Muscle layer of duodenum (tissue), 2 donors: Measurements from ENCODE around the gene CD8B.
"Not testable (repeated sequence)": the region's sequence is repeated elsewhere in the genome, so short reads cannot be mapped to it uniquely, and the experiment has no call there.

ENCODE experiments used
- H3K27ac ChIP-seq: one replicate; pipeline ENCODE4 v1.7.0; 2013; ENCODE audit warnings: mild to moderate bottlenecking, low read length
- H3K27me3 ChIP-seq: one replicate; pipeline ENCODE4 v1.7.0; 2013; ENCODE audit warnings: low read depth, mild to moderate bottlenecking, control low read depth, low read length
- H3K36me3 ChIP-seq, 2 donors: one replicate each; pipeline ENCODE4 v1.7.0; 2013; ENCODE audit warnings: low read length in 2 of 2, control low read depth in 1 of 2, mild to moderate bottlenecking in 1 of 2; ENCODE audit not compliant: insufficient read depth in 2 of 2, control insufficient read depth in 1 of 2
- H3K4me1 ChIP-seq, 2 donors: one replicate each; pipeline ENCODE4 v1.7.0; 2013; ENCODE audit warnings: low read length in 2 of 2, mild to moderate bottlenecking in 2 of 2, control low read depth in 1 of 2, moderate library complexity in 1 of 2; ENCODE audit not compliant: insufficient read depth in 2 of 2, control insufficient read depth in 1 of 2
- H3K4me3 ChIP-seq, 2 donors: one replicate each; pipeline ENCODE4 v1.7.0; 2013; ENCODE audit warnings: low read length in 2 of 2, low read depth in 1 of 2, mild to moderate bottlenecking in 1 of 2
- H3K9me3 ChIP-seq, 2 donors: one replicate each; pipeline ENCODE4 v1.7.0; 2013; ENCODE audit warnings: low read length in 2 of 2, control low read depth in 1 of 2, mild to moderate bottlenecking in 1 of 2; ENCODE audit not compliant: control insufficient read depth in 1 of 2
- donor health status: healthy.

CD8B gene

DNA sequence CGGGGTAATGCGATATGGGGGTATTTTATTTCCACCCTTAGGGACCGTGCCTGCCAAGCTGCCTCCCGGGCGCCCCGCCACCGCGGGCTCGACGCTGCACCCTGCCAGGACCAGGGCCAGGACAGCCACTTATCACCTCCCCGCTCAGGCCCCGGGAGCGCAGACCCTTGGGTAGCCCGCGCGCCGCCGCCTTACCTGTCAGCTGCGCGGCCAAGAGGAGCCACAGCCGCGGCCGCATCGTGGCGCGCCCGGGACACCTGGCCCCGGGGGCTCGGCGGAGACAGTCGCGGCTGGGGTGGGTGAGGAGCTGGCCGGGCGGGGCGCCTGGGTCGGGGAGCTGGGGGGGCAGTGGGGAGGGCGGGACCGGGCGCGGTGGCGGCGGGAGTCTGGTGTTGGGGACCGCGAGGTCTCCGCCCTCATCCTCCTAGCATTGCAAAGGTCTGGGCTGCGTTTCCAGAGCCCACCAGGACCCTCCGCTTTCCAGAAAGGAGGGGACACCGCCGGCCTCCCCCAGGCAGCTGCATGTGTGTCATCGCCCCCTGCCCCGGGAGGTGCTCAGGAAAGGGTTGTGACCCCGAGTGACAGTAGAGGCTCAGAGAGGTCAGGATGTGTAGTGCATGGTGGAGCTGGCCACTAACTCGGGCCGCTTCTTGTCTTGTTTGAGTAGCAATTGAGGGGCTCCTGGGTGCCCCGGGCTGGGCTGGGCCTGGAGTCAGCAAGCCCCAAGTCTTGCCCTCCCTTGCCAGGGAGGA is at the start of gene CD8B:
Gene CD8B, minus strand, starts transcription at position 259 of the 752 bp plus-strand sequence. Its CDS starts 21 bp downstream, at position 238.
- H3K4me3 ChIP-seq, H3K9me3 ChIP-seq, H3K4me1 ChIP-seq, H3K27me3 ChIP-seq, H3K36me3 ChIP-seq, H3K27ac ChIP-seq: not testable (repeated sequence)

- not testable (repeated sequence) for H3K9me3 ChIP-seq, H3K36me3 ChIP-seq, H3K27me3 ChIP-seq, H3K4me3 ChIP-seq, H3K4me1 ChIP-seq, H3K27ac ChIP-seq
These were observed 44.2 kb upstream of the CD8B start for GRCh38 chr2:86905868-86906267.

DNA sequence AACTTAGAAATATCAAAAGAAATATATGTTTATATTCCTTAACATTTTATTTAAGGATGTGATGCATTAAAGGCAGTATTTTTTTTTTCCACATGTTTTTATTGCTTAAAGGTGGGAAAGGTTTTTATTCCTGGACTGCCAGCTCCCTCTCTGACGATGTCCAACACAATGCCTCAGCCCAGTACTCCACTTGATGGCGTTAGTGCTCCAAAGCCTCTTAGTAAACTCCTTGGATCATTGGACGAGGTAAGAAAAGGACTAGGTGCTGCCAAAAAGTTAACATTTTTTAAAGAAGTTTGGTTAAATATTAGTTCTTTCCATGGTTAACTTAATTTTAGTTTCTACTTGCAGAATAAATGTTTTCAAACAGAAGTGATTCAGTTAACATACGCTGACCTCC is 39.0 kb upstream of the CD8B start:
- H3K9me3 ChIP-seq: not testable (repeated sequence)

DNA sequence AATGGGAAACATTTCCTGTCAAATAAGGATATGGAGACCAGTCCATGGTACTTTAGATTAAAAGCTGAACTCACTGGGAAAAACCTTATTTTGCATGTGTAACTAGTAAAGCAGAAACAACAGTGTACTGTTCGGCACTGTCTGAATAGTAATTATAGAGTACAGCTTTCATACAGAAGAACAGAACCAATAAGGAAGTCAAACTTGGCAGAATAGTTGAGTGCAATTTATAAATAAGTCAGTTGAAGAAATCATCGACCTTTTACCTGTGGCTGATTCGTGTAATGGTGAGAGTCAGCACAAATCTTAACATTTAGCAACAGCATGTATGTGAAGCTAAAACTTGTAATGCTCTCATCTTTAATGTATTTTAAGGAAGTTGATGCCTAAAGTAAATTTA is 24.3 kb upstream of the CD8B start:
- H3K4me1 ChIP-seq, H3K27me3 ChIP-seq, H3K4me3 ChIP-seq, H3K9me3 ChIP-seq, H3K36me3 ChIP-seq, H3K27ac ChIP-seq: not testable (repeated sequence)

More for the DNA sequence above, 39.0 kb upstream of the CD8B start:
- not testable (repeated sequence) for H3K27me3 ChIP-seq, H3K4me3 ChIP-seq, H3K27ac ChIP-seq, H3K36me3 ChIP-seq, H3K4me1 ChIP-seq

- H3K36me3 ChIP-seq, H3K4me1 ChIP-seq, H3K4me3 ChIP-seq, H3K27me3 ChIP-seq, H3K9me3 ChIP-seq, H3K27ac ChIP-seq: not testable (repeated sequence)
These were observed 21.2 kb upstream of the CD8B start for GRCh38 chr2:86882865-86883264.

GRCh38 chr2:86882118-86882665 is 20.5 kb upstream of the CD8B start:
- not testable (repeated sequence) for H3K4me3 ChIP-seq, H3K36me3 ChIP-seq, H3K9me3 ChIP-seq, H3K27me3 ChIP-seq, H3K4me1 ChIP-seq, H3K27ac ChIP-seq

- H3K9me3 ChIP-seq, H3K4me1 ChIP-seq, H3K36me3 ChIP-seq, H3K27me3 ChIP-seq, H3K27ac ChIP-seq, H3K4me3 ChIP-seq: not testable (repeated sequence)
These were observed 17.3 kb upstream of the CD8B start for GRCh38 chr2:86878986-86879385.

GRCh38 chr2:86870941-86871340 is 9.3 kb upstream of the CD8B start:
- not testable (repeated sequence) for H3K9me3 ChIP-seq, H3K27me3 ChIP-seq, H3K4me3 ChIP-seq, H3K36me3 ChIP-seq, H3K27ac ChIP-seq, H3K4me1 ChIP-seq

DNA sequence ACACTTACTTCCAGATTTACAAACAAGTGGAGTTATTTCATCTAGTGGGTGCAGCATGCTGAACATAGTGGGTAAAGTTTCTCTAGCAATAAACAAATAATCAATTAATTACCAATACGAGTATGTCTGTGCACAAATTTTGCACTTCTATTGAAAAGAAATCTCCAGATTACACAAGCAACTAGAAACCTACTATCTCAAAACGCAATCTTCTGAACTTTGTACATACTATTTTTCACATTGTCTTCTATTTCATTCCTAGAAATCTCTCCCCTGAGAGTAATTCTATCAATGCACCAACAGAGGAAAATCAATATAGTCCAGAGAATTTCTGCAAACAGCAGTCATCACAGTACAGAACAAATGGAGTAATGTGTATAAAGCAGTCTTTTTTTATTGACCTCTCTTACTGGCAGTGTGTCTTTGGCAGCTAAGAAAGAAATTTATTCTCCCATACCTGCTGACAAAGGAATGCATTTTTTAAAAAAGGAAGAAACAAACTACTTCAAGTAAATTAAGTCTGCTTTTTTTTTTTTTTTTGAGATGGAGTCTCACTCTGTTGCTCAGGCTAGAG is 7.3 kb upstream of the CD8B start:
- not testable (repeated sequence) for H3K4me1 ChIP-seq, H3K4me3 ChIP-seq, H3K36me3 ChIP-seq, H3K27me3 ChIP-seq, H3K27ac ChIP-seq, H3K9me3 ChIP-seq

DNA sequence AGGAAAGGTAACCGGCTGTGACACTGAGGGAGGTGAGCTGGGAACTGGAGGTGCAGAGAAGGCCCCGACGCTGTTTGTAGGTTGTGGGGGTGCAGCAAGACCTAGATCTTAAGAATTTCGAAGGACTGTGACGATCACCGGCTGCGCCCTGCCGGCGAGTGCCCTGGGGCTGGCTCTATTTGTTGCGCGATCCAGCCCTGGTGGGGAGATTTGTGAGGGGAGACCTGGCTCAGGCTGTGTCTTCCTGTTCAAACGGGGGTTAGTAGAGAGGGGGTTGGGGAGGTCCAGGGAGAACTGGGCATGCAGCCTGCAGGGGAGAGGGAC is 656 bp upstream of the CD8B start:
- H3K27ac ChIP-seq, H3K4me1 ChIP-seq, H3K4me3 ChIP-seq, H3K27me3 ChIP-seq, H3K9me3 ChIP-seq, H3K36me3 ChIP-seq: not testable (repeated sequence)

GRCh38 chr2:86861175-86861574 is 511 bp downstream of the CD8B start:
- H3K36me3 ChIP-seq, H3K4me3 ChIP-seq, H3K27me3 ChIP-seq, H3K4me1 ChIP-seq, H3K27ac ChIP-seq, H3K9me3 ChIP-seq: not testable (repeated sequence)

GRCh38 chr2:86860573-86860972 is 1.1 kb downstream of the CD8B start:
- not testable (repeated sequence) for H3K4me1 ChIP-seq, H3K4me3 ChIP-seq, H3K27me3 ChIP-seq, H3K27ac ChIP-seq, H3K9me3 ChIP-seq, H3K36me3 ChIP-seq
